ENCODE data around the gene NELL1.

DNA sequence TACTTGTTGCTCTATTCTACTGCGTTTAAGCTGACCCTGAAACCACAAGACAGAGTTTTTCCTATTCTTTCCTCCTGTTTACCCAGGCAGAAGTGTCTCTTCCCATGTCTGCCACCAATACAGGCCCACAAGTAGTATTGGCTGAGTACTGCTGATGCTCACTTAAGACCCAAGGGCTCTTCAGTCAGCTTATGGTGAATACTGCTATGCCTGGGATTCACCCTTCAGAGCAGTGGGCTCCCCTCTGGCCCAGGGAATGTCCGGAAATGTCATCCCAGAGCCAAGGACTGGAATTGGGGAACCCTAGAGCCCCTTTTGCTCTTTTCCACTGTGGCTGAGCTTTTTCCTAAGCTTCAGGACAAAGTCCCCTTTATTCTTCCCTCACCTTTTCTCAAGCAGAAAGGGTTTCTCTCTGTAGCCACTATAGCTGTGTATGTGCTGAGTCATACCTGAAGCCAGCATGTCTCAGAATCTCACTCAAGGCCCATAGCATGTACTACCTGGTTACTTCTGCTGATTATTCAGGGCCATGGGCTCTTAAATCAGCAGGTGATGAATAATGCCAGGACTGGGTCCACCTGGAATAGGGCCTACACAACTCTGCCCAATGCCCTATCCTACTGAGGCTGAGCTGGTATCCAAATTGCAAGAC is 777.7 kb downstream of the NELL1 start:
- TF ChIP-seq, protein P1, sequence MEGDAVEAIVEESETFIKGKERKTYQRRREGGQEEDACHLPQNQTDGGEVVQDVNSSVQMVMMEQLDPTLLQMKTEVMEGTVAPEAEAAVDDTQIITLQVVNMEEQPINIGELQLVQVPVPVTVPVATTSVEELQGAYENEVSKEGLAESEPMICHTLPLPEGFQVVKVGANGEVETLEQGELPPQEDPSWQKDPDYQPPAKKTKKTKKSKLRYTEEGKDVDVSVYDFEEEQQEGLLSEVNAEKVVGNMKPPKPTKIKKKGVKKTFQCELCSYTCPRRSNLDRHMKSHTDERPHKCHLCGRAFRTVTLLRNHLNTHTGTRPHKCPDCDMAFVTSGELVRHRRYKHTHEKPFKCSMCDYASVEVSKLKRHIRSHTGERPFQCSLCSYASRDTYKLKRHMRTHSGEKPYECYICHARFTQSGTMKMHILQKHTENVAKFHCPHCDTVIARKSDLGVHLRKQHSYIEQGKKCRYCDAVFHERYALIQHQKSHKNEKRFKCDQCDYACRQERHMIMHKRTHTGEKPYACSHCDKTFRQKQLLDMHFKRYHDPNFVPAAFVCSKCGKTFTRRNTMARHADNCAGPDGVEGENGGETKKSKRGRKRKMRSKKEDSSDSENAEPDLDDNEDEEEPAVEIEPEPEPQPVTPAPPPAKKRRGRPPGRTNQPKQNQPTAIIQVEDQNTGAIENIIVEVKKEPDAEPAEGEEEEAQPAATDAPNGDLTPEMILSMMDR (IDR thresholded peaks at IDR 0.05; ENCODE audit: extremely low read depth in 1 of 2, insufficient read depth in 1 of 2, low read depth in 1 of 2, low read length in 2 of 2): no peak
- TF ChIP-seq POLR2A (IDR thresholded peaks at IDR 0.05; ENCODE audit: low read depth, low read length) (no peak), EZH2 (IDR thresholded peaks at IDR 0.05; ENCODE audit: borderline replicate concordance, low read depth, low read length, severe bottlenecking) (no peak)

Data from endothelial cell of umbilical vein (primary cell).